K562 (cell line): ENCODE measurements around the gene DNAH17. TPM values are rescaled to one million over a fixed set of nuclear protein-coding genes. Genes with fewer than 3 reads are reported as not detected.

Source experiments
- DEAF1 ChIP-seq: fragments of 450-650 bp; formaldehyde crosslinking; IDR thresholded peaks from 2 replicates; pipeline ENCODE4 v1.4.0; 2020; ENCODE audit warnings: mild to moderate bottlenecking, moderate library complexity
- MGA ChIP-seq: fragments of 450-650 bp; IDR thresholded peaks from 2 replicates; pipeline ENCODE4 v1.6.1; 2016; ENCODE audit warnings: mild to moderate bottlenecking, moderate library complexity
- ZKSCAN3 ChIP-seq: fragments of 250-450 bp; sonication (Bioruptor Pico); IDR thresholded peaks from 2 replicates; pipeline ENCODE4 v1.4.0; 2020
- ZNF232 ChIP-seq: sonication (generic); formaldehyde crosslinking; IDR thresholded peaks from 2 replicates; pipeline ENCODE4 v1.8.0; 2022; ENCODE audit warnings: mild to moderate bottlenecking, missing genetic modification reagents
- ZNF511 ChIP-seq: sonication (generic); formaldehyde crosslinking; IDR thresholded peaks from 2 replicates; pipeline ENCODE4 v1.8.0; 2022; ENCODE audit warnings: mild to moderate bottlenecking, missing genetic modification reagents
- polyA plus RNA-seq, 8 experiments: library from polyadenylated mRNA; depleted of rRNA in 4 of 8; stranded (reverse) in 5 of 8; unstranded in 3 of 8; fragments of >200 nt; fragmentation: Nextera tagmentation in 2 of 8; fragmentation: Illumina TruSeq in 1 of 8; extraction: Ambion mirVana in 2 of 8; extraction: Trizol in 1 of 8; gene quantifications; 2 replicates each; pipeline versions ENCODE4 v1.2.1 to v1.2.3, GENCODE V29; 2011 to 2014; ENCODE audit warnings: inconsistent platforms in 1 of 8, missing spikeins in 1 of 8
- total RNA-seq, 7 experiments: library from RNA; depleted of rRNA in 6 of 7; stranded (reverse); fragments of >200 nt in 6 of 7; fragmentation: Illumina TruSeq in 2 of 7; extraction: Trizol in 2 of 7; gene quantifications; 2 replicates each; pipeline versions ENCODE4 v1.2.1 to v1.2.3, GENCODE V29; 2011 to 2021; ENCODE audit warnings: low replicate concordance in 1 of 7
- TF ChIP-seq, protein P1 (sequence below): fragments of 250-450 bp; sonication (Bioruptor Pico); IDR thresholded peaks from 2 replicates; pipeline ENCODE4 v1.4.0; 2020; ENCODE audit warnings: mild to moderate bottlenecking, moderate library complexity
- TF ChIP-seq, protein P2 (sequence below): fragments of 250-450 bp; sonication (Bioruptor Pico); IDR thresholded peaks from 2 replicates; pipeline ENCODE4 v1.5.0; 2021; ENCODE audit warnings: mild to moderate bottlenecking, borderline replicate concordance

DNAH17 gene
- total and polyA plus RNA-seq, 9 of the 15 experiments (the other 6 are each of a cell fraction or from before 2014, with no cell fraction given) = under 0.01 to 0.06 (median 0.03) TPM; not detected in 5

DNA sequence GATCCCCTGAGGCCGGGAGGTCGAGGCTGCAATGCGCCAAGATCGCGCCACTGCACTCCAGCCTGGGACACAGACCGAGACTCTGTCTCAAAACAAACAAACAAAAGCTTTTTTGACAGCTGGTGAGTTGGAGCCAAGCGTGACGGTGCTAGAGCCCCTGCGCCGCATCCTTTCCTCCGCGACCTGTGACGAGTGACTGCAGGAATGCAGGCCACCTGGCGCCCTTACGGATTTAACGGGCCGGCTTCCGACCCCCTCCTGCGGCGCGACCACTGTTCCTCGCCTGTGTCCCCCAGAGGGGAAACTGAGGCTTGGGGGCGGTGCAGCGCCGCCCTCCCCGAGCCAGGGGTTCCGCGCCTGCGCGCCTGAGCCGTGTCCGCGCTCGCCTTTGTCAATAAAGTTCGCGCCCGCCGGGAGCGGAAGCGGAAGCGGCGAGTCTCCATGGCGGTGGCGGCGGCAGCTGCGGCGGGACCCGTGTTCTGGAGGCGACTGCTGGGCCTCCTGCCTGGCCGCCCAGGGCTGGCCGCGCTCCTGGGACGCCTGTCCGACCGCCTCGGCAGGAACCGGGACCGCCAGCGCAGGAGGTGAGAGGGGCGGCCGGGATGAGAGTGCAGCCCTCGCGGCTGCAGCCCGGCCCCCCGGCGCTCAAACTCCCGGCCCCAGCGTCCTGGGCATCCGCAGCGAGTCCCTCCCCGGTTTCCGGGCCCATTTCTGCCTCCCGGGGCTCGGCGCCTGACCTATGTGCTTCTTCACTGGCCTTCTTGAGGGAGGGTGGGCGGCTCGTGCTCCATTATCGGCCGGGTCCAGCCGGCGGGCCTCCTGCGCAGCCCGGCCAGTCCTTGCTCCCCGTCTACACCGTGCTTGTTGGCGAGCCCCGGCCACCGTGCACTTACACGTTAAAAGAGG, 198.7 kb downstream of the DNAH17 start, which contains the start of gene PGS1 (continued):
- TF ChIP-seq, protein P1, sequence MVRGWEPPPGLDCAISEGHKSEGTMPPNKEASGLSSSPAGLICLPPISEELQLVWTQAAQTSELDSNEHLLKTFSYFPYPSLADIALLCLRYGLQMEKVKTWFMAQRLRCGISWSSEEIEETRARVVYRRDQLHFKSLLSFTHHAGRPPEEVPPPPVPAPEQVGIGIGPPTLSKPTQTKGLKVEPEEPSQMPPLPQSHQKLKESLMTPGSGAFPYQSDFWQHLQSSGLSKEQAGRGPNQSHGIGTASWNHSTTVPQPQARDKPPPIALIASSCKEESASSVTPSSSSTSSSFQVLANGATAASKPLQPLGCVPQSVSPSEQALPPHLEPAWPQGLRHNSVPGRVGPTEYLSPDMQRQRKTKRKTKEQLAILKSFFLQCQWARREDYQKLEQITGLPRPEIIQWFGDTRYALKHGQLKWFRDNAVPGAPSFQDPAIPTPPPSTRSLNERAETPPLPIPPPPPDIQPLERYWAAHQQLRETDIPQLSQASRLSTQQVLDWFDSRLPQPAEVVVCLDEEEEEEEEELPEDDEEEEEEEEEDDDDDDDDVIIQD (CRISPR knock-in tag) = no peak
- TF ChIP-seq DEAF1 (CRISPR knock-in tag) = no peak
- TF ChIP-seq, protein P2, sequence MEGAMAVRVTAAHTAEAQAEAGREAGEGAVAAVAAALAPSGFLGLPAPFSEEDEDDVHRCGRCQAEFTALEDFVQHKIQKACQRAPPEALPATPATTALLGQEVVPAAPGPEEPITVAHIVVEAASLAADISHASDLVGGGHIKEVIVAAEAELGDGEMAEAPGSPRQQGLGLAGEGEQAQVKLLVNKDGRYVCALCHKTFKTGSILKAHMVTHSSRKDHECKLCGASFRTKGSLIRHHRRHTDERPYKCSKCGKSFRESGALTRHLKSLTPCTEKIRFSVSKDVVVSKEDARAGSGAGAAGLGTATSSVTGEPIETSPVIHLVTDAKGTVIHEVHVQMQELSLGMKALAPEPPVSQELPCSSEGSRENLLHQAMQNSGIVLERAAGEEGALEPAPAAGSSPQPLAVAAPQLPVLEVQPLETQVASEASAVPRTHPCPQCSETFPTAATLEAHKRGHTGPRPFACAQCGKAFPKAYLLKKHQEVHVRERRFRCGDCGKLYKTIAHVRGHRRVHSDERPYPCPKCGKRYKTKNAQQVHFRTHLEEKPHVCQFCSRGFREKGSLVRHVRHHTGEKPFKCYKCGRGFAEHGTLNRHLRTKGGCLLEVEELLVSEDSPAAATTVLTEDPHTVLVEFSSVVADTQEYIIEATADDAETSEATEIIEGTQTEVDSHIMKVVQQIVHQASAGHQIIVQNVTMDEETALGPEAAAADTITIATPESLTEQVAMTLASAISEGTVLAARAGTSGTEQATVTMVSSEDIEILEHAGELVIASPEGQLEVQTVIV = no peak
- TF ChIP-seq ZKSCAN3 (CRISPR knock-in tag) = no peak
- peak; percentile 45; the same call in 1 of the 2 replicates for TF ChIP-seq ZNF232
- TF ChIP-seq ZNF511 (CRISPR knock-in tag) = peak; percentile 37
- no peak for TF ChIP-seq MGA
